Measurements from ENCODE around the gene TRIM17.

DNA sequence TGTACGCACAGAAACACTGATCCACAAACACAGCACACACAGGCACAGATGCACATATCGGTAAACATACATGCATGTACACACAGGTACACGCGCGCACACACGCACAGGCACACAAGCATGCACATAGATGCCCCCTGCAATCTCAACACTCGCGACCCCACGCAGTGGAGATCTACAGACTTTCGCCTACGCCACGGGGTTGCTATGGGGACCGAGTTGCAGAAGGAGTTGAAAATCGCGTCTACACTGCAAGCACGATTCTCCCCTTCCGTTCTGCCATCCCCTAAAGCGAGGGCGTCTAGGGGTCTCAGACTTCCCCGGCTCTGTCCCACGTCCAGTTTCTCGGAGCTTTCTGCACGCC lies 826 bp downstream of the TRIM17 start:
- TF ChIP-seq, protein P1, sequence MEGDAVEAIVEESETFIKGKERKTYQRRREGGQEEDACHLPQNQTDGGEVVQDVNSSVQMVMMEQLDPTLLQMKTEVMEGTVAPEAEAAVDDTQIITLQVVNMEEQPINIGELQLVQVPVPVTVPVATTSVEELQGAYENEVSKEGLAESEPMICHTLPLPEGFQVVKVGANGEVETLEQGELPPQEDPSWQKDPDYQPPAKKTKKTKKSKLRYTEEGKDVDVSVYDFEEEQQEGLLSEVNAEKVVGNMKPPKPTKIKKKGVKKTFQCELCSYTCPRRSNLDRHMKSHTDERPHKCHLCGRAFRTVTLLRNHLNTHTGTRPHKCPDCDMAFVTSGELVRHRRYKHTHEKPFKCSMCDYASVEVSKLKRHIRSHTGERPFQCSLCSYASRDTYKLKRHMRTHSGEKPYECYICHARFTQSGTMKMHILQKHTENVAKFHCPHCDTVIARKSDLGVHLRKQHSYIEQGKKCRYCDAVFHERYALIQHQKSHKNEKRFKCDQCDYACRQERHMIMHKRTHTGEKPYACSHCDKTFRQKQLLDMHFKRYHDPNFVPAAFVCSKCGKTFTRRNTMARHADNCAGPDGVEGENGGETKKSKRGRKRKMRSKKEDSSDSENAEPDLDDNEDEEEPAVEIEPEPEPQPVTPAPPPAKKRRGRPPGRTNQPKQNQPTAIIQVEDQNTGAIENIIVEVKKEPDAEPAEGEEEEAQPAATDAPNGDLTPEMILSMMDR (IDR thresholded peaks at IDR 0.05; ENCODE audit: borderline replicate concordance, extremely low read depth, low read length, poor library complexity, severe bottlenecking), result no peak
- TF ChIP-seq EZH2 (IDR thresholded peaks at IDR 0.05; ENCODE audit: borderline replicate concordance, low read depth, low read length, severe bottlenecking), result no peak
